Activated CD8-positive, alpha-beta memory T cell treated with anti-CD3 and anti-CD28 coated beads, Interleukin-2, amount 10 ng/mL, durations not matched to agents 7 days and 5 days (primary cell): ENCODE measurements around the gene SERTAD1. TPM values are rescaled to one million over a fixed set of nuclear protein-coding genes. Genes with fewer than 3 reads are reported as not detected.
"Not testable (repeated sequence)": the region's sequence is repeated elsewhere in the genome, so short reads cannot be mapped to it uniquely, and the experiment has no call there.

ENCODE experiments used
- ATAC-seq: fragments of 150-1000 bp; cut with Tn5 transposase; one replicate; pipeline ENCODE4 v1.10.0; 2021; ENCODE audit warnings: moderate library complexity
- CTCF ChIA-PET: fragments of 350-600 bp; sonication (Branson Sonifier 250); formaldehyde crosslinking; loops from one replicate; lab custom pipeline; 2021; ENCODE audit warnings: antibody characterized with exemption; lab: Charles Lee
- DNase-seq: peaks from one replicate; pipeline ENCODE4 v3.0.0-alpha.2; 2020
- H3K27ac Mint-ChIP-seq: one replicate; pipeline ENCODE4 v1.8.0; 2021; ENCODE audit warnings: mild to moderate bottlenecking, mixed read lengths
- H3K27me3 Mint-ChIP-seq: one replicate; pipeline ENCODE4 v1.8.0; 2021; ENCODE audit warnings: mixed read lengths
- H3K36me3 Mint-ChIP-seq: one replicate; pipeline ENCODE4 v1.8.0; 2021; ENCODE audit warnings: mild to moderate bottlenecking, mixed read lengths
- H3K4me1 Mint-ChIP-seq: one replicate; pipeline ENCODE4 v1.8.0; 2021; ENCODE audit warnings: mixed read lengths
- H3K4me3 Mint-ChIP-seq: one replicate; pipeline ENCODE4 v1.8.0; 2021; ENCODE audit warnings: mild to moderate bottlenecking, moderate library complexity, mixed read lengths
- H3K9me3 Mint-ChIP-seq: one replicate; pipeline ENCODE4 v1.8.0; 2022; ENCODE audit warnings: low read depth, mixed read lengths
- total RNA-seq, 2 experiments: library from RNA; stranded (reverse); gene quantifications; one replicate each; pipeline ENCODE4 v1.2.3, GENCODE V29; 2021

Gene SERTAD1
- total RNA-seq, 2 experiments from 2014 or later = 9.4 to 9.6 TPM

DNA sequence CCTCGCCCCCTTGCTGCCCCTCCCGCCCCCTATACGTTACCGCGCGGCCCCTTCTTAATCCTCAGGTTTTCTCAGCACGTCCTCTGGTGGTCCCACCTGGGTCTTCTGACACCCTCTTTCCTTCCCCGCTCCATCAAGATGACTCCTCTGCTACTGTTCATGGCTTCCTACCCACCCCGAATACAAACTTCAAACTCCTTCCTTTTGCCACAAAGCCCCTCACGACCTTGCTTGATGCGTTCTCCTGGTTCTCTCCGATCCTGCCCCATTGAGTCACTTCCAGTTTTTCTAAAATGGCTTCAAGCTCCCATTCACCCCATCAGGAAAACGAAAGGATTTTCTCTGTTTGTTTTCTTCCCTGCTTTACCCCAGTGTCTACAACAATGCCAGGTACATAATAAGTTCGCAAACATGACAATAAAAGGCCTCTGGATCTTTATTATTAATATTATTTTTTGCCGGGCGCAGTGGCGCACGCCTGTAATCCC is 19.1 kb upstream of the SERTAD1 start:
- H3K4me3 Mint-ChIP-seq = peak overlapping the region; percentile 95
- peaks cover 7% of the 10 kb centered on the region for H3K36me3 Mint-ChIP-seq
- DNase-seq (no peak), ATAC-seq (no peak)
- no peaks in the 10 kb centered on the region for H3K27me3 Mint-ChIP-seq
- CTCF ChIA-PET = interaction anchor here (1.0 to 3.0 kb wide), 3 partner anchors 19 to 140 kb away, joined by 4 to 28 read pairs (median 4); partner anchors contain the start of gene BLVRB
- no peaks in the 10 kb centered on the region for H3K9me3 Mint-ChIP-seq
- peak overlapping the region; percentile 97 for H3K27ac Mint-ChIP-seq
- peaks cover 20% of the 10 kb centered on the region for H3K4me1 Mint-ChIP-seq

DNA sequence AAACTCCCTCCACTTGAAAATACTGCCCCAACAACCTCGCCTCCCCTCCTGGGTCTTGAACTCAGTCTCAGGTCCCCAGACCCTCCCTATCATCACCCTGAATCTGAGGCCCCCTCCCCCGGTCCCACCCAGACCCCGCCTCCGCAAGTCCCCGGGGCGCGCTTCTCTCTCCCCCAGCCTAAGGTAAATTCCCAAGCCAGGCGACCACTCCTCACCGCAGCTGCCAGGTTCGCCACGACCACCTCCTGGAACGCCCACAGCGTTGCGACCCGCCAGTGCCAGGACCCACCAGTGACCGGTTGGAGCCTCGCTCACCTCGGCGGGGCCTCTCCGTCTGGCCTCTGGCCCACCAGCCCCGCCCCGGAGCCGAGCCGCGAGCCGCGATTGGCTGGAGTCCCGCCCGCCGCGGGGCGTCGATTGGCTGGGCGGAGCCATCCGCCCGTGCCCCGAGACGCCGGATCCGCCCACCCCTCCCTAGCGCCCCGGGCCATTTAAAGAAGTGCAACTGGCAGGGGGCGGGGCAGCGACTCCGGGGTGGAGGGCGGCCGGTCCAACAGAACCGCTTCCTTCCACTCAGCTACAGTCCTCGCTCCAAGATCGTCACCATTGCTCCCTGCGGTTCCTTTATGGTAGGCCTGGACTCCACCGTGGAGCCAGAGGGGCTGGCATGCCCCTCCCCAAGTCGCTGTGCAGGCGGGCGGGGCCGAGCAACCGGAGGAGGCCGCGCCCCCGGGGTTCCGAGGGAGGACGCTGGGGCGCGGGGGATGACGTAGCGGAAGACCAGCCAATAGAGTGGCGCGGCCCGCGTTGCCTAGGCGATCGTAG is 18.4 kb upstream of the SERTAD1 start, which contains the start of gene SERTAD3:
TSS of gene SERTAD3 (minus strand) at position 336 of the 825 bp plus-strand sequence. CDS start 2,255 bp downstream, outside the sequence.
- H3K36me3 Mint-ChIP-seq = peaks cover 7% of the 10 kb centered on the region
- H3K4me3 Mint-ChIP-seq = peak within 1 kb of the TSS; percentile 95
- DNase-seq = peak; percentile 98
- H3K27me3 Mint-ChIP-seq = no peaks in the 10 kb centered on the region
- peak; percentile 80 for ATAC-seq
- peak within 1 kb of the TSS; percentile 97 for H3K27ac Mint-ChIP-seq
- peaks cover 22% of the 10 kb centered on the region for H3K4me1 Mint-ChIP-seq
- CTCF ChIA-PET = interaction anchor here (1.0 to 3.0 kb wide), 9 partner anchors 14 to 139 kb away, joined by 3 to 28 read pairs (median 6); partner anchors contain the start of genes BLVRB and SERTAD1
- no peaks in the 10 kb centered on the region for H3K9me3 Mint-ChIP-seq

DNA sequence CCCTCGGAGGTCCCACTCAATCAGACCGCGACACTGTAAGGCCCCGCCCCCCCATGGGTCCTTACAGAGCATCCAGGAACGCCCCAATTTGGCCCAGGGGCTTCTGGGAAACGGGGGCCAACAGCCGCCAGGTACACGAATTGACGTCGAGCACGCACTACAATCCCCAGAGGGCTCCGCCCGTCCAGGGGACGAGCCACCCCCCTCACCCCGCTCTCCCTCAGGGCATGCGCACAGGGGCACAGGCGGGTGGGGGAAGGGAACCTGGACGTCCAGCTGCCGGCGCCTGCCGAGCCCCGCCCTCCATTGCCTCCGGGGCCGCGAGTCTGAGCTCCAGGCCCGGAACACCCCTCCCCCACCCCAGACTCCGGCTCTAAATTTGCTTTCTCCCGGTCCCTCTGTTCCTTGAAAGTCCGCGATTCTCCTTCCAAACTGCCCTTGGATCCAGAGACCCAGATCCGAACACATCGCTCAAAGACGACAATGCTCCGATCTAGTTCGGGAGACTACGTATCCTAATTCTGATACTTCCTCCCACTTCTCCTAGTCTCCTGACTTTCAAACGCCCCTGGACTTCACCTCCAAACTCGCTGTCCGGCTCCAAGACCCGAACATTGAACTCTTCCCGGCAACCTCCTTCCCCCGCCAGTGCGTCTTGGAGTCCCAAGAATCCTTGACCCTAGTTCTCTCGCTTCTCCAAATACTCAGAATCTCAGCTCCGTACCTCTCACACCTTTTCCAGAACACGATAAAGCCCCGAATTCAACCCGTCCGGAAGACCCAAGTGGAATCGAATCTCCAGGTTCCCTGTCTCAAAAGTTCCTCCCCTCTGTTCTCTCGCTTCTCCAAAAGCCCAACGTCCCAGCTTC is 17.6 kb upstream of the SERTAD1 start:
- no peaks in the 10 kb centered on the region for H3K27me3 Mint-ChIP-seq
- H3K4me1 Mint-ChIP-seq = peaks cover 22% of the 10 kb centered on the region
- peak; percentile 82 for ATAC-seq
- H3K36me3 Mint-ChIP-seq = peaks cover 7% of the 10 kb centered on the region
- CTCF ChIA-PET = interaction anchor here (1.0 to 3.0 kb wide), 12 partner anchors 10 to 162 kb away, joined by 3 to 28 read pairs (median 6); partner anchors contain the start of genes BLVRB and SERTAD1
- H3K9me3 Mint-ChIP-seq = no peaks in the 10 kb centered on the region
- DNase-seq = peak; percentile 100
- peak overlapping the region; percentile 95 for H3K4me3 Mint-ChIP-seq
- peak overlapping the region; percentile 97 for H3K27ac Mint-ChIP-seq

DNA sequence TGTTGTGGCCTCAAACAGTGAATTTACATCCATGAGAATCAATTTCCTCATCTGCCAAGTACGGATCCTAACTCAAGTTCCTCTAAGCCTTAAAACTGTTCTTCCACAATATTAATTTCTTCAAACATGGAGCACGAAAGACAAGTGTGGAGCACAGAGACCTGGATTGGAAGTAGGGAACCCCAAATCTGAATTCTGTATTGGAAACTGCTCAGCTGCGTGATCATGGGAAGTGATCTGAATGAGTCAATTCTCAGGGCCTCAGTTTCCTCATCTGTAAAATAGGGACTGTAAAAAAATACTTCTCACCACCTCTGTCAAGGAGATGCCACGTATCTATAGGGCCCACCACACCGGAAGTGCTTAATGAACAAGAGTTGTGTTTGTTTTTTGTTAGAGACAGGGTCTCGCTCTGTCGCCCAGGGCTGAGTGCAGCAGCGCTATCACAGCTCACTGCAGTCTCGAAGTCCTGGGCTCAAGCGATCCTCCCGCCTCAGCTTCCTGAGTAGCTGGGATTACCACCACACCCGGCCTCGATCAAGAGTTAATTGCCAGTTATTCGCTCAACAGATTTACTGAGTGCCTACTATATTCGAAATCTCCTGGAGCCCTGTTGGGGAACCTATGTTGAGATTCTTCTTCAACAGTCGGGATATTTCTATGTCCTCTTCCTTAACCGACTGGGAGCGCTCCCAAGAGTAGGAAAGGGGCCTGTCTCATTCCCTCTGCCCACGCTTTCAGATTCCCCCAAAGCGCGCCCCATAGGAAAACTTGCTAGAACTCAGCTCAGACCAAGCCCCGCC is 16.7 kb upstream of the SERTAD1 start:
- Mint-ChIP-seq H3K27me3 (no peaks in the 10 kb centered on the region), H3K36me3 (peaks cover 7% of the 10 kb centered on the region), H3K9me3 (no peaks in the 10 kb centered on the region), H3K4me3 (peak overlapping the region; percentile 95), H3K27ac (peak overlapping the region; percentile 97), H3K4me1 (peaks cover 22% of the 10 kb centered on the region)
- ATAC-seq (no peak), DNase-seq (no peak)
- CTCF ChIA-PET = interaction anchor here (0.6 to 3.0 kb wide), 13 partner anchors 9 to 163 kb away, joined by 3 to 28 read pairs (median 5); partner anchors contain the start of genes BLVRB and SERTAD1

DNA sequence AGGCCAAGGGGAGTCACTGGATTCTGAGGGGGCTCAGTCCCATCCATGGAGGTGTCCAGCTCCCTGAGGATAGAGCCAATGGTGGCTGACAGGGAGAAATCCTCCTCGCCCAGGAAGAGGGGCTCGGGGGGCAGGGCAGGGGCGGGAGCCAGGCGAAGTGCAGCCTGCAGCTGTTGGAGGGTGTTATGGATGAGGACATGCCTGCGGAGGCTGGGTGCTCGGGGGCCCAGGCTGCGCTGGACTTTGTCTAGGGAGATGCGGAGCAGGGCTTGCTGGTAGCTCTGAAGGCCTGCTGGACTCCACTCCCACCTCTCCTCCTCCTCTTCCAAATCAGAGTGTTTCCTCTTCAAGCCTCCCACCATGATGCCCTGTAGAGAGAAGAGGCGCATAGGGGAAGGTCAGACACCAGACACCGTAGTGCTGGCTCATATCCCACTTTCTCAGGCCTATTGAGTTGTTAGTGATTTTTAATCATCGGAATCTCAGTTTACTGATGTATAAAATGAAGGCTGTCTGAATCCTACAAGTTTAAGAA is 16.0 kb upstream of the SERTAD1 start:
- CTCF ChIA-PET = interaction anchor here (1.3 to 3.0 kb wide), 6 partner anchors 8 to 23 kb away, joined by 3 to 15 read pairs (median 5); partner anchors contain the start of gene SERTAD1
- peaks cover 22% of the 10 kb centered on the region for H3K4me1 Mint-ChIP-seq
- peak overlapping the region; percentile 95 for H3K4me3 Mint-ChIP-seq
- ATAC-seq = no peak
- H3K27ac Mint-ChIP-seq = peak overlapping the region; percentile 97
- no peaks in the 10 kb centered on the region for H3K9me3 Mint-ChIP-seq
- H3K27me3 Mint-ChIP-seq = no peaks in the 10 kb centered on the region
- DNase-seq = no peak
- peaks cover 7% of the 10 kb centered on the region for H3K36me3 Mint-ChIP-seq

DNA sequence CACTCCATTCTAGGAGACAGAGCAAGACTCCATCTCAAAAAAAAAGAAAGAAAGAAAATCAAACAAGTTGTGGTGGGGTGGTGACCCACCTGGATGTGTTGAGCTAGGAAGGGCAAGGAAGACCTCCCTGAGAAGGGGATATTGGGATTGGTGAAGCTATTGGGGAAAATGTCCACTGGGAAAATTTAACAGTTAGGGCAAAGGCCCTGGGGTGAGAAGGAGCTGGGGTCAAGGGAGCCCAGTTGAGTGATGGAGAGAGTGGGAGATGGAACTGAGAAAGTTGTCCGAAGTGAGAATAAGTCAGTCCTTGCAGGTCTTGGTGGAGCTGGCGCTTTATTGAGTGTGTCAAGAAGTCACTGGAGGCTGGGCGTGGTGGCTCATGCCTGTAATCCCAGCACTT is 12.5 kb upstream of the SERTAD1 start:
- ATAC-seq (no peak), DNase-seq (no peak)
- CTCF ChIA-PET = interaction anchor here (1.5 kb wide), 1 partner anchor 12 kb away, joined by 3 read pairs; the partner anchor contains the start of gene SERTAD1
- no peak overlapping the region for H3K4me3 Mint-ChIP-seq
- peaks cover 7% of the 10 kb centered on the region for H3K36me3 Mint-ChIP-seq
- peaks cover 24% of the 10 kb centered on the region for H3K4me1 Mint-ChIP-seq
- H3K27ac Mint-ChIP-seq = no peak overlapping the region
- no peaks in the 10 kb centered on the region for H3K9me3 Mint-ChIP-seq
- H3K27me3 Mint-ChIP-seq = no peaks in the 10 kb centered on the region

DNA sequence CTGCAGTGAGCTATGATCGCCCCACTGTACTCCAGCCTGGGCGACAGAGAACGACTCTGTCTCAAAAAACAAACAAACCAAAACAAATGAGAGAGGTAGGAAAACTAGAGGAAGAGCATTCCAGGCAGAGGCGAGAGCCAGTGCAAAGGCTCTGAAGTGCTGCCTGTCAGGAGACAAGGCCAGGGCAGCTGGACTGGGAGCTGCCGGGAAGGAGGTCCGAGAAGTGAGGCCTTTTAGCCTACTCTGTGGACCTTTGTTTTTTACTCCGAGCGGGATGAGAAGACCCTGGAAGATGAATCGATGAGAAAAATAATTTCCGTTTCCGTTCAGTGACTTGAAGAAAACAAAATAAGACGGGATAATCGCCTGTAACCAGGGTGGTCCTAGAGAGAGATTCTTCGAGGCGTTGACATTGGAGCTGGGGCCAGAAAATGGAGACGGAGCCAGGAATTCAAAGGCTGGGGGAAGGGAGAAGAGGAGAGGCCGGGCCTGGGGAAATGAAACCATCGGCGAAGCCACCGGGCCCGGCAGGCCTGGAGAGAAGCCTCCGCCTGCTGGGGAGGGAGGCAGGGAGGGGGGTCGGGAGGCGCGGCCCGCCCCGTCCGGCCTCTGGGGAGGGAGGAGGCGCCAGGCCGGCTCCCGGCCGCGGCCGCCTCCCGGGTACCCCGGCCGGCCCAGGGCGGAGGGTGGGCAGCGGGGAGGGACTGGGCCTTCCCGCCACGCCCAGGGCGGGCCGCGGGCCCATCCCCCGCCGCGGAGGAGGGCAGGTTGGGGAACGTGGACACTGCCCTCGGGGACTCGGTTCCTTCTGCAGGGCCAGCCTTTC is 7.8 kb upstream of the SERTAD1 start:
- Mint-ChIP-seq H3K9me3 (no peaks in the 10 kb centered on the region), H3K27me3 (no peaks in the 10 kb centered on the region), H3K27ac (peak overlapping the region; percentile 87), H3K4me1 (peaks cover 12% of the 10 kb centered on the region), H3K4me3 (peak overlapping the region; percentile 76), H3K36me3 (no peaks in the 10 kb centered on the region)
- DNase-seq = peak; percentile 73
- ATAC-seq = peak; percentile 97
- CTCF ChIA-PET = interaction anchor here (0.6 to 1.4 kb wide), 5 partner anchors 9 to 32 kb away, joined by 3 to 7 read pairs (median 3); partner anchors contain the start of gene BLVRB

DNA sequence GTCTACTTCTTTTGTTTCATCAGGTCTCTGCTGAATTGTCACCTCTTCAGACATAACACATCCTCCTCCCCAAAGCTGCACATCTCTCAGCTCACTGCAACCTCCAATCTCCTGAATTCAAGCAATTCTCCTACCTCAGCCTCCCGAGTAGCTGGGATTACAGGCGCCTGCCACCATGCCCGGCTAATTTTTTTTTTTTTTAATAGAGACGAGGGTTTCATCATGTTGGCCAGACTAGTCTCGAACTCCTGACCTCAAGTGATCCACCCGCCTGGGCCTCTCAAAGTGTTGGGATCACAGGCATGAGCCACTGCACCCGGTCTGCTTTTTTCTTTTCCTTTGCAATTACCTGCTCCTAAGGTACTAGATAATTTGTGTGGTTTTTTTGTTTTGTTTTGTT is 7.0 kb upstream of the SERTAD1 start:
- Mint-ChIP-seq H3K4me3 (peak overlapping the region; percentile 76), H3K4me1 (peaks cover 12% of the 10 kb centered on the region)
- DNase-seq, H3K27me3 Mint-ChIP-seq, ATAC-seq, H3K27ac Mint-ChIP-seq, H3K9me3 Mint-ChIP-seq, H3K36me3 Mint-ChIP-seq: not testable (repeated sequence)
- CTCF ChIA-PET = interaction anchor here (0.6 to 1.4 kb wide), 6 partner anchors 8 to 32 kb away, joined by 3 to 7 read pairs (median 3); no protein-coding TSS in a partner anchor

DNA sequence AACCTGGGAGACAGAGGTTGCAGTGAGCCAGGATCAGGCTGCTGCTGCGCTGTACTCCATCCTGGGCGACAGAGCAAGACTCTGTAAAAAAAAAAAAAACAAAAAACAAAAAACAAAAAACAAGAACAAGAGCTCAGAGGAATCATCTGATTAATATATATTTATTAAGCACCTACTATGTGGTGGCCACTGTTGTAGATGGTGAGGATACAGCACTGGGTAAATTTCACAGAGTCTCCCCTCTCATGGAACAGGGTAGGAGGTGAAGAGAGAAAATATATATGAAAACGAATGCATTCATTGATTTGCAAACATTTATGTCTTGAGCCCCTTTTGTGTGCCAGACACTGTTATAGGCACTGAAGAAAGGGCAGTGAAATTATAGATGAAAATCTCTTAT is 5.9 kb upstream of the SERTAD1 start:
- no peak overlapping the region for H3K4me3 Mint-ChIP-seq
- H3K27ac Mint-ChIP-seq = no peak overlapping the region
- H3K4me1 Mint-ChIP-seq = peaks cover 12% of the 10 kb centered on the region

DNA sequence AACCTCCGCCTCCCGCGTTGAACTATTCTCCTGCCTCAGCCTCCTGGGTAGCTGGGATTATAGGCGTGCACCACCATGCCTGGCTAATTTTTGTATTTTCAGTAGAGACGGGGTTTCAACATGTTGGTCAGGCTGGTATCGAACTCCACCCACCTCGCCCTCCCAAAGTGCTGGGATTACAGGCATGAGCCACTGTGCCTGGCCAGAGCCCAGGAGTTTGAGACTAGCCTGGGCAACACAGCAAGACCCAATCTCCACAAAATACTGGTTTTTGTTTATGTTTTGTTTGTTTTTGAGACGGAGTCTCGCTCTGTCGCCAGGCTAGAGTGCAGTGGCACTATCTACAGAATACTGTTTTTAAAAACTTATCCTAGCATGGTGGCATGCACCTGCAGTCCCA is 4.5 kb upstream of the SERTAD1 start:
- H3K36me3 Mint-ChIP-seq, H3K27me3 Mint-ChIP-seq, H3K27ac Mint-ChIP-seq, DNase-seq, ATAC-seq, H3K4me3 Mint-ChIP-seq, H3K9me3 Mint-ChIP-seq: not testable (repeated sequence)
- peaks cover 14% of the 10 kb centered on the region for H3K4me1 Mint-ChIP-seq
- CTCF ChIA-PET = interaction anchor here (1.0 to 2.0 kb wide), 2 partner anchors 13 to 125 kb away, joined by 3 to 6 read pairs; partner anchors contain the start of gene SERTAD3

More for the DNA sequence above, 5.9 kb upstream of the SERTAD1 start:
- DNase-seq (no peak), ATAC-seq (no peak)
- H3K36me3 Mint-ChIP-seq = no peaks in the 10 kb centered on the region
- no peaks in the 10 kb centered on the region for H3K9me3 Mint-ChIP-seq
- CTCF ChIA-PET = interaction anchor here (2.0 kb wide), 1 partner anchor 12 kb away, joined by 6 read pairs; the partner anchor contains the start of gene SERTAD3
- H3K27me3 Mint-ChIP-seq = no peaks in the 10 kb centered on the region

DNA sequence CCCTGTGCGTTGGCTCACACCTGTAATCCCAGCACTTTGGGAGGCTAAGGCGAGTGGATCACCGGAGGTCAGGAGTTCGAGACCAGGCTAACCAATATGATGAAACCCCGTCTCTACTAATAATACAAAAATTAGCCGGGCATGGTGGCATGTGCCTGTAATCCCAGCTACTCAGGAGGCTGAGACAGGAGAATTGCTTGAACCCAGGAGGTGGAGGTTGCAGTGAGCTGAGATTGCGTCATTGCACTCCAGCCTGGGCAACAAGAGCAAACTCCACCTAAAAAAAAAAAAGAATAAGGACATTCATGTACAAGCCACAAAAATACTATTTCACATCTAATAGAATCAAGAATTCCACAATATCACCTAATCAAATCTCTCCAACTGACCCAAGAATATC is 2.4 kb upstream of the SERTAD1 start:
- not testable (repeated sequence) for H3K36me3 Mint-ChIP-seq, H3K27ac Mint-ChIP-seq, ATAC-seq, DNase-seq, H3K4me3 Mint-ChIP-seq, H3K9me3 Mint-ChIP-seq, H3K27me3 Mint-ChIP-seq
- H3K4me1 Mint-ChIP-seq = peaks cover 14% of the 10 kb centered on the region
- CTCF ChIA-PET = interaction anchor here (2.1 to 2.6 kb wide), 2 partner anchors 12 to 37 kb away, joined by 6 to 22 read pairs; partner anchors contain the start of gene BLVRB
